Lower lobe of right lung (tissue), 2 donors: Measurements from ENCODE around the gene OR5AC2. TPM values are rescaled to one million over a fixed set of nuclear protein-coding genes. Genes with fewer than 3 reads are reported as not detected.
A peak's percentile ranks its signal among the peaks of the same experiment; 100 is the strongest.

Source experiments
- ATAC-seq, 2 donors: fragments of 200-7000 bp; cut with Tn5 transposase; one replicate each; pipeline ENCODE4 v1.9.1; 2020 to 2022; ENCODE audit warnings: mild to moderate bottlenecking in 2 of 2, moderate library complexity in 2 of 2
- DNase-seq: peaks from one replicate; pipeline ENCODE4 v3.0.0-alpha.2; 2020
- H3K27ac ChIP-seq: fragments of 200-600 bp; one replicate; pipeline ENCODE4 v1.8.0; 2022
- H3K27me3 ChIP-seq: fragments of 200-600 bp; one replicate; pipeline ENCODE4 v1.8.0; 2022; ENCODE audit warnings: low read depth
- H3K36me3 ChIP-seq: fragments of 200-600 bp; one replicate; pipeline ENCODE4 v1.8.0; 2022; ENCODE audit warnings: mild to moderate bottlenecking
- H3K4me1 ChIP-seq: fragments of 200-600 bp; one replicate; pipeline ENCODE4 v1.8.0; 2022
- H3K4me3 ChIP-seq: fragments of 200-600 bp; one replicate; pipeline ENCODE4 v1.8.0; 2022; ENCODE audit warnings: mild to moderate bottlenecking
- H3K9me3 ChIP-seq: fragments of 200-600 bp; one replicate; pipeline ENCODE4 v1.8.0; 2022
- intact Hi-C: fragments of 100-400 bp; cut with DNase I; formaldehyde crosslinking; loops from one replicate; pipeline ENCODE4 v1.11.0; 2022
- long read RNA-seq: library from polyadenylated mRNA; unstranded; transcript quantifications from one replicate; pipeline ENCODE4 v2.0.0, GENCODE V29; 2021
- total RNA-seq: library from RNA; stranded (reverse); fragmentation: NEBNext Ultra II Directional; extraction: Animal tissue kit (Norgen Biotek cat#: 25700); gene quantifications from one replicate; pipeline ENCODE4 v1.2.1, GENCODE V29; 2021
- TF ChIP-seq, protein P1 (sequence below): fragments of 200-600 bp; IDR thresholded peaks from one replicate; pipeline ENCODE4 v1.8.0; 2022; ENCODE audit warnings: antibody characterized with exemption, mild to moderate bottlenecking
- donor health status: DM: no; HTN: yes; CAD: no; lungs with severe emphysema.

OR5AC2 gene, protein sequence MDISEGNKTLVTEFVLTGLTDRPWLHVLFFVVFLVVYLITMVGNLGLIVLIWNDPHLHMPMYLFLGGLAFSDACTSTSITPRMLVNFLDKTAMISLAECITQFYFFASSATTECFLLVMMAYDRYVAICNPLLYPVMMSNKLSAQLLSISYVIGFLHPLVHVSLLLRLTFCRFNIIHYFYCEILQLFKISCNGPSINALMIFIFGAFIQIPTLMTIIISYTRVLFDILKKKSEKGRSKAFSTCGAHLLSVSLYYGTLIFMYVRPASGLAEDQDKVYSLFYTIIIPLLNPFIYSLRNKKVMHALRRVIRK
- total RNA-seq, result not detected
- long read RNA-seq, result 0 reads

DNA sequence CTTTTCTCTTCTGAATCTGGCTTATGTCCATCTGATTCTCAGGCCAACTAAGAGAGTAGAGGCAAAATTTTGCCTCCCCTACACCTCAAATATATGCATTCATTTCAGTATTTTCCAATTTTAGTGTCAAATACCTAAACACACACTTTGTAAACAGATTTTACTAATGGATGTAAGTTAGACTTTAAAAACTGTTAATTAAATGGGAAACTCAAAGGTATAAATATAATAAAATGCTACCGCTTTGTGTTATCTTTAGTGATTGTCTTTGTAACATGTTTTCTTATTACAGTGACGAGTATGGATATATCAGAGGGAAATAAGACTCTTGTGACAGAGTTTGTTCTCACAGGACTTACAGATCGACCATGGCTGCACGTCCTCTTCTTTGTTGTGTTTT is at the start of gene OR5AC2:
Gene OR5AC2 (plus strand): TSS at position 301 of the 400 bp plus-strand sequence. CDS start 0 bp downstream, at position 301.
- Histone ChIP-seq H3K27me3 (no peaks in the 10 kb centered on the region), H3K27ac (no peak within 1 kb of the TSS), H3K4me1 (no peaks in the 10 kb centered on the region), H3K36me3 (no peaks in the 10 kb centered on the region), H3K4me3 (no peak within 1 kb of the TSS), H3K9me3 (no peaks in the 10 kb centered on the region)
- intact Hi-C loops, result no loop called here
- DNase-seq (no peak), ATAC-seq (no peak)
- TF ChIP-seq, protein P1, sequence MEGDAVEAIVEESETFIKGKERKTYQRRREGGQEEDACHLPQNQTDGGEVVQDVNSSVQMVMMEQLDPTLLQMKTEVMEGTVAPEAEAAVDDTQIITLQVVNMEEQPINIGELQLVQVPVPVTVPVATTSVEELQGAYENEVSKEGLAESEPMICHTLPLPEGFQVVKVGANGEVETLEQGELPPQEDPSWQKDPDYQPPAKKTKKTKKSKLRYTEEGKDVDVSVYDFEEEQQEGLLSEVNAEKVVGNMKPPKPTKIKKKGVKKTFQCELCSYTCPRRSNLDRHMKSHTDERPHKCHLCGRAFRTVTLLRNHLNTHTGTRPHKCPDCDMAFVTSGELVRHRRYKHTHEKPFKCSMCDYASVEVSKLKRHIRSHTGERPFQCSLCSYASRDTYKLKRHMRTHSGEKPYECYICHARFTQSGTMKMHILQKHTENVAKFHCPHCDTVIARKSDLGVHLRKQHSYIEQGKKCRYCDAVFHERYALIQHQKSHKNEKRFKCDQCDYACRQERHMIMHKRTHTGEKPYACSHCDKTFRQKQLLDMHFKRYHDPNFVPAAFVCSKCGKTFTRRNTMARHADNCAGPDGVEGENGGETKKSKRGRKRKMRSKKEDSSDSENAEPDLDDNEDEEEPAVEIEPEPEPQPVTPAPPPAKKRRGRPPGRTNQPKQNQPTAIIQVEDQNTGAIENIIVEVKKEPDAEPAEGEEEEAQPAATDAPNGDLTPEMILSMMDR, result no peak

DNA sequence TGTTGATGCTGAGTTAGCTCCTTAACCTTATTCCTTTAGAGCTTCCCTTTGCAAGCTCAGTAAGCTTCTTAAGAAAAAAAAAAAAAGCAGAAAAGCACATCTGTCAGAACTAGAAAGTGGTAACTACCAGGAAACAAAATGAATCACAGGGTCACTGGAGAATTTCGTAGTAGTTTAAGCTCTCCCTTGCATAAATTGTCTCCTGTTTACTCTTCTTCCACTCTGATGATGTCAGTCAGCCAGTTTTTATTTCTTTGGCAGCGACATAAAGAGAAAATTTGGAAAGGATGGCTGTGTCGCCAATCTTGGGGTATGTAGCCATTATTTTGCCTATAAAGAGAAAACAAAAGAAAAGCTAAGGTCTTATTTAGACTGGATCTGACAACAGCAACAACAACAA is 48.7 kb upstream of the OR5AC2 start:
- intact Hi-C loops, result no loop called here
- no peak for ATAC-seq
- DNase-seq, result no peak
- Histone ChIP-seq H3K36me3 (no peaks in the 10 kb centered on the region), H3K4me3 (no peak overlapping the region), H3K9me3 (peaks cover 6% of the 10 kb centered on the region), H3K27ac (no peak overlapping the region), H3K27me3 (peaks cover 10% of the 10 kb centered on the region), H3K4me1 (no peaks in the 10 kb centered on the region)
- TF ChIP-seq, protein P1, result no peak

DNA sequence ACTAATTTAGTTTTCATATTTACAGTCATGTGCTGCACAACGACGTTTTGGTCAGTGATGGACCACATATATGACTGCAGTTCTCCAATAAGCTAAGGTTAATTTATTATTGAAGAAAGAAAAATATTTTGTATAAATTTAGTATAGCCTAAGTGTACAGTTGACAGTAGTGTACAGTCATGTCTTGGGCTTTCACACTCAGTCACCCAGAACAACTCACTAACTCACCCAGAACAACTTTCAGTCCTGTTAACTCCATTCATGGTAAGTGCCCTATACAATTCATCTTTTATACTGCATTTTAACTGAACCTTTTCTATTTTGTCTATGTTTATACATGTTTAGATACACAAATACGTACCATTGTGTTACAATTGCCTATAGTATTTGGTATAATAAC is 48.1 kb upstream of the OR5AC2 start:
- TF ChIP-seq, protein P1, result no peak
- H3K4me3 ChIP-seq, result no peak overlapping the region
- no peaks in the 10 kb centered on the region for H3K4me1 ChIP-seq
- no peak overlapping the region for H3K27ac ChIP-seq
- intact Hi-C loops, result no loop called here
- ATAC-seq (no peak), DNase-seq (no peak)
- H3K9me3 ChIP-seq, result peaks cover 6% of the 10 kb centered on the region
- H3K36me3 ChIP-seq, result no peaks in the 10 kb centered on the region
- peaks cover 7% of the 10 kb centered on the region for H3K27me3 ChIP-seq

DNA sequence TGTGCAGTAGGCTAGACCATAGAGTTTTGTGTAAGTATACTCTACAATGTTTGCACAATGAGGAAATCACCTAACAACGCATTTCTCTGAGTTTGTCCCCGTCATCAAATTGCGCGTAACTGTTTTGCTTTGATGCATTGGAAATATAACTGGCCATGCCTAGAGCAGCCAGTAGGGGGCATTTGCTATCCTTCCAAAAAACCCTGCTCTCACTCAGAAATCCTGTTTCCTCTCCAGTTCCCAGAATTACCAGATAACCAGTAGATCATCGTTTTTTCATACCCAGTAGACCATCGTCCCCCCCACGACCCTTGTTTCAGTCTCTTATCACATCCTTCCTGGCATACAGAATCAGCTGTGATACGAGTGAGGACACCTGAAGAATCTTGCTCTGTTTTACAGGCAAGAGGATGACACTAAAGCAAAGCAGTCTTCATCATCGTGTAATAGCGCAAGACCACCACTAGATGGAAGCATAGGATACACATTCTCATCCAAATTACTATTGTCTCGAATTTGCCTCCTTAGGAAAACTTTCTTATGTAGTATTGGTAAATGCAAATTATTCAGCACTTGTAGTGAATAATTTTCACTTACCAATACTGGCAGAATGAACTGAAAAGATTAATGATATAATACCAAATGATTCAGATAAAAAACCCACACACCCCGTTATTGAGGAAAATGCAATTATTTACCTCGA is 47.5 kb upstream of the OR5AC2 start:
- intact Hi-C loops, result loop anchor here (10.0 kb wide), 1 partner anchor 275 kb away; no protein-coding TSS in a partner anchor
- DNase-seq (no peak), ATAC-seq (peak; percentile 96)
- H3K4me1 ChIP-seq, result no peaks in the 10 kb centered on the region
- H3K27ac ChIP-seq, result no peak overlapping the region
- H3K27me3 ChIP-seq, result peaks cover 5% of the 10 kb centered on the region
- H3K4me3 ChIP-seq, result peak overlapping the region; percentile 39
- peaks cover 6% of the 10 kb centered on the region for H3K9me3 ChIP-seq
- TF ChIP-seq, protein P1, result peak; percentile 84
- H3K36me3 ChIP-seq, result no peaks in the 10 kb centered on the region

DNA sequence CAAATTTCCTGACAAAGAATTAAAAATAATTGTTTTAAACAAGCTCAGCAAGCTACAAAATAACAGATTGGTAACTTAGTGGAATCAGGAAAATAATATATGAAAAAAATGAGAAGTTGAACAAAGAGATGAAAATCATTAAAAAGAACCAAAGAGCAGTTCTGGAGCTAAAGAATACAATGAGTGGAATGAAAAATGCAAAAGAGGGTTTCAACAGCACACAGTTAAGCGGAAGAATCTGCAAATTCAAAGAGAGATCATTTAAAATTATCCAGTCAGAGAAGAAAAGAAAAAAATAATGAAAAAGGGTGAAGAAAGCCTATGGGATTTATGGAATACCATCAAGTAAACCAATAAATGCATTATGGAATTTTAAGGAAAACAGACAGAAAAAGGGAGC is 45.6 kb upstream of the OR5AC2 start:
- no peak overlapping the region for H3K27ac ChIP-seq
- intact Hi-C loops, result loop anchor here (10.0 kb wide), 1 partner anchor 273 kb away; no protein-coding TSS in a partner anchor
- H3K4me1 ChIP-seq, result no peaks in the 10 kb centered on the region
- H3K27me3 ChIP-seq, result peaks cover 5% of the 10 kb centered on the region
- H3K36me3 ChIP-seq, result no peaks in the 10 kb centered on the region
- ATAC-seq, result no peak
- DNase-seq, result no peak
- TF ChIP-seq, protein P1, result no peak
- H3K4me3 ChIP-seq, result no peak overlapping the region
- peaks cover 6% of the 10 kb centered on the region for H3K9me3 ChIP-seq
